OCI-M2 (cell line): ENCODE data around the gene ACAP2.
"Not testable (repeated sequence)": the region's sequence is repeated elsewhere in the genome, so short reads cannot be mapped to it uniquely, and the experiment has no call there.

Experiments
- DNase-seq: peaks from one replicate; lab custom pipeline; 2025; ENCODE audit not compliant: unreplicated experiment; lab: John Stamatoyannopoulos, UW

Gene ACAP2

DNA sequence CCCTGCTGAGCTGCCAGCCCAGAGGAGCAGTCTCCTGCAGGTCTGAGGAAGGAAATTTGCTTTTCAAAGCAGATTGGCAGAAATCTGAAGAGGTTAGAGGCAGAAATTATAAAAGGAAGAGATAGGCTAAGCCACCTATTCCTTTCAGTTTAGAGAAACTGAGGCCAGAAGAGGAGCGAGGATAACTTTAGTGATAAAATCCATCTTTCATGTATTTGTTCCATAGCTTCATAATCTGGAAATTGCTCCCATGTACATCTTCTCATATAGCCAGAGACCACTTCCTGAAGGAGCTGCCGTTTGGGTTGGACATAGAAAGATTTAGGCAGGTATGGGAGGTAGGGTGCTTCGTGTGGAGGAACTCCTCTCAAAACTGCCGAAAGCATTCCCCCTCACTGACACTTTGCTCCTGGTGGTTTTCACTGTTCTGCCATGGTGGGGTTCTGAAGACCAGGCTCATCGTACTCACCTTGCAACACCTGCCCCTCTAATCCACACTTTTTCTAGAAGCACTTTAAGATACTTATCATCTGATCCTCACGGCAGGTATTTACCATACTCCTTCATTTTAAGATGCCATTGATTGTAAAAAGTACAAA lies 670 bp upstream of the ACAP2 start:
- DNase-seq = no peak

DNA sequence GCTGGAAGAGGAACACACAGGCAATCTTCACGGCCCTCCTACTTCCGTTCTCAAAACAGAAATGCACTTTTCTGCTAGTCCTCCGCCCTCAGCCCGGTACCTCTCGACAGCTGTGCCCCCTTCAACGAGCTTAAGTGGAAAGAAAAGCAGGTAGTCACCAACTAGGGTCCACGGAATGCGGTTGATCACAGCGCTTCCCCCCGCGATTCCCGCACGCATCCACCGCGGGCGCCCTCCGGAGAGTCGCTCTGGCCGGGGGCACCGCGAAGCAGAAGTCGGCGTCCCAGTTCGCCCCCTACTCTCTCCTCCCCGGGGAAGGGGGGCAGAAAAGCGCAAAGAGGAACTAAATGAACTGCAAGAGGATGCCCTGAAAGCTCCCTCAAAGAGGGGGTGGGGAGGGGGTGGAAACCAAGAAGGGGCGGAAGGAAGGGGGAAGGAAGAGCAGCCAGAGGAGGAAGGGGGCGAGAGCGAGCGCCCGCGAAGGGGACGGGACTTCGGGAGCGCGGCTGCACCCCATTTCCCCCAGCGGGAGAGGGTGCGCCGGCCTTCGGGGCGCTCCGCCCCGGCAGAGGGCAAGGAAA lies 738 bp downstream of the ACAP2 start:
- DNase-seq = no peak

DNA sequence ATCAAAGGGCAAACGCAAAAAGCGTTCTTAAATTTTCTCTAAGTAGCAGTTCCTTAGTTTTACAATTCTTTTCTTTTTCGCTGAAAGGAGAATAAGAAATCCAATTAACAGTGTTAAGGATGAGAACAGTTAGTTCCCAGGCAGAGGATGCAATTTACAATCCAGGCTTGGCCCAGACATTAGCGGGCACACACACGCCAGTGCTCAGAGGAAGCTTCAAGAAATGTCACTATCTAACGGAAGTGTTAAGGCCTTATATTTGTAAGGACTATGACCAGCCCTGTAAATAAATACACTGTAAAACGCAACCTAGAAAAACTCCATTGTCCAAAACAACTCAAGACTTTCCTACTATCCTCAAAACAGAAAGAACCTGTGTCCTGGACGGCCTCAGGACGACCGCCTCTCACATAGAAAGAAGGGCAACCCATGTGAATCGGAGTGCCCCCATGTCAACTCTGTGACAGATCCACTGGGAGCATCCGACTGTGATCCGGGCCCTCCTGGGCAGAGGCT lies 1.3 kb downstream of the ACAP2 start:
- no peak for DNase-seq

DNA sequence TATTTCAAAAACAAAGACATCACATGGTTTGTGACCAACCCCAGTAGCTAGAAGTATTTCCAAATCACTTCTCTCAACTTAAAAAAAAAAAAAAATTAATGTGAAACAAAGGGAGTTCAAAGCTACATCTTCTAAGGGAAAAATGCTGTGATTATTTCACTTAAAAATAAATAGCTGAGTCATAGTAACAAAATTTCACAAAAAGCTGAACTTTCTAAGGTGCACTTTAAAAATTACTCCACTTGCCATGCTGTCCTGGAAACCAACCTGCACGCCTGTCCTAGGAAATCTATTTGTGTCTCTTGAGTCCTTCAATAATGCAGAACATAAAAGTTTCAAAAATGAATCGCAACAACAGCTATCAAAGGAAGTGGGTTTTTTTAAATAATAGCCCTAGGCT lies 1.8 kb downstream of the ACAP2 start:
- DNase-seq = no peak

DNA sequence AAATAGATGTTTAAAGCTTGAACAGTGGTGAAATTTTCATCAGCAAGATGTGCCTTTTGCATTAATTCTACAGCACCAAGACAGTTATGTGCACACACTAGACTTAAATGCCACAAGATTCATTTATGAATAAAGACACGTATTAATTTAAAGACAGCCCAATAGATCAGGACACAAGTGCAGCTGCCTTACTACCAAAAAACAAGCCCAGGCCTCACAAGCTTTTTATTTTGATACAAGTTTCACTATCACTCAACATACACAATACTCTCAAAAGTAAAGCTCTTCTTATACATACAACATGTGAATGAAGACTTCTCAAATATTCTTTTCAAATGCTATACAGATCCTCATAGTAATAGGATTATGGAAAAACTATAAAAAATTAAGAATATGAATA lies 2.4 kb downstream of the ACAP2 start:
- no peak for DNase-seq

DNA sequence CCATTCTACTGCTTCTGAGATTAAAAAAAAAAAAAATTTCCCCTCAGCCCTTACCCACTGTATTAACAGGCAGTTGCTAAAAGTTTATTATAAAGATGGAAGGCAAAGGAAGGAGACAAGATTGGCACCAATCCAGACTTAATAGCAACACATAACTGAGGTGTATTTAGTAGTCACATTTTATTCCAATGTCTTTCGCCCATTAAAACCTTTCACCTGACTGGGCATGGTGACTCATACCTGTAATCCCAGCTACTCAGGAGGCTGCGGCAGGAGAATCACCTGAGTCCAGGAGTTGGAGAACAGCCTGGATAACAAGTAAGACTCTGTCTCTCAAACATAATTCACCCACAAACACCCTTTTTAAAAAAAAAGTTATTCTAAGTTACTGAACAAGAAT lies 4.4 kb downstream of the ACAP2 start:
- no peak for DNase-seq

DNA sequence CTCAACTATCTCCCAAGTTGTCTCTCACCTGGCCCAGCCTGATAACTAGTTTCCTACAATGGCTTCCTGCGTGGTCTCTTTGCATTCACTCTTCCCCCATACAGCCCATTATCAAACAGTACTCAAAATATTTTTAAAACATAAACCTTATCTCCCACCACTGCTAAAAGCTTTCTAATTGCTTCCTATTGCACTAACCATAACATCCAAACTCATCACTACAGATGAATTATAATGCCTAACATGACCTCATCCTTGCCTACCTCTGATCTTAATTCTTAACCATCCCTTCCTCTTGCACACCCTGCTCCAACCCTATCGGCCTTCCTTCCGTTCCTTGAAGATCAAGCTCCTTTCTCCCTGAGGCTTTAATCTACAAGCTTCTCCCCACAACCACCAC lies 17.0 kb downstream of the ACAP2 start:
- DNase-seq = no peak

DNA sequence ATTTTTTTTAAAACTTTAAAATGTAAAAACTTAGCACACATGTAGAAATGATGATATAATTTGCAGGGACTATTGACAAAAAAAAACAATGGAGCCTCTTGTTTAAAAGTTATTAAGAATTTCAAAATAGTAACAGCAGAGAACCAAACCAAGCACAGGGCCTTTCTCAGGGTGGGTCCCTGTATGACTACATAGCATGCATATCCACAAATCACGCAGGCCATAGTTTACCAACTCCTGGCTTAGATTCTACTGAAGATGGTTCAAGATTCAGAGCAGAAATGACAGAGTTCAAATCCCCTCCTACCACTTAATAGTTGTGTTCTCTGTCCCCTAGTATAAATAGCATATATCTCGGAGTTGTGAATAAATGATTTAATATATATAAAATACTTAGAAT lies 19.0 kb downstream of the ACAP2 start:
- DNase-seq = no peak

DNA sequence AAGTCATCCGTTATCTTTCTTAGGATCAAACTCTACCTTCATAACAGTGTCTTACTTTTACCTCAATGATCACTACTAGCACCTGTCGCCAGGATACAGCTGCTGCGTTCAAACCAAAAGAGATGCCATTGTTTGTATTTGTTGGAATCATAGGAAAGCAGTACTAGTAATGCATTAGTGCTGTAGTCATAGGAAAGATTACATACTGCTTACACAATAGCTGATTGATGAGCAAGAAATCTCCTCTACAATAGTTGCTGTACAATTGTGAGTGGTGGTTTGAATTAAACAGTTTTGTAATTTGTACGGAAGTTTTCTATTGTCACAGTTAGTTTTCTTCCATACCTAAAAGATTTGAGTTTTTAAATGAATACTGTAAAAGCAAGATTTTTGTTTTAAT lies 21.4 kb downstream of the ACAP2 start:
- no peak for DNase-seq

DNA sequence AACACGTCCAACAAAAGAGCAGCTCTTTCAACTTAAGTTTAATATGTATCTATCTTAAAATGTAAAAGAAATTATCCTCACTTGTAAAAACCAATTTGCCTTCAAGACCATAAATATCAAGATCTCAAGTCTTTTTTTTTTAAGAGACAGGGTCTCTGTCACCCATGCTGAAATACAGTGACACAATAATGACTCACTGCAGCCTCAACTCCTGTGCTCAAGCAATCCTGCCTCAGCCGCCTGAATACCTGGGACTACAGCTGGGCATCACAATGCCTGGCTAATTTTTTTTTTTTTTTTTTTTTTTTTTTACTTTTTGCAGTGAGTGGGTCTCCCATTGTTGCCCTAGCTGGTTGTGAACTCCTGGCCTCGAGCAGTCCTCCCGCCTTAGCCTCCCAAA lies 26.0 kb downstream of the ACAP2 start:
- no peak for DNase-seq

DNA sequence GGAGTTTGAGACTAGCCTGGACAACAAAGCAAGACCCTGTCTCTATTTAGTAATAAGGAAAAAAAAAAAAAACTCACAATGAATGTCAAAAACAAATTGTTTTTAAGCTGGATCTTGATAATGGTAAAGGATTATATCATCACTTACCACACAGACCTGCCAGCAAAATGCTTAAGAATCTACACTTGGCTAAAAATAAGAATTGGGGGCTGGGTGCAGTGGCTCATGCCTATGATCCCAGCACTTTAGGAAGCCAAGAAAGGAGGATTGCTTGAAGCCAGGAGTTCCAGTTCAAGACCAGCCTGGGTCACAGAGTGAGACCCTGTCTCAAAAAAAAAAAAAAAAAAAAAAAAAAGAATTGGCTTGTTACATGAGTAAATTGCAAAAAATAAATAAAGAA lies 31.0 kb downstream of the ACAP2 start:
- no peak for DNase-seq

DNA sequence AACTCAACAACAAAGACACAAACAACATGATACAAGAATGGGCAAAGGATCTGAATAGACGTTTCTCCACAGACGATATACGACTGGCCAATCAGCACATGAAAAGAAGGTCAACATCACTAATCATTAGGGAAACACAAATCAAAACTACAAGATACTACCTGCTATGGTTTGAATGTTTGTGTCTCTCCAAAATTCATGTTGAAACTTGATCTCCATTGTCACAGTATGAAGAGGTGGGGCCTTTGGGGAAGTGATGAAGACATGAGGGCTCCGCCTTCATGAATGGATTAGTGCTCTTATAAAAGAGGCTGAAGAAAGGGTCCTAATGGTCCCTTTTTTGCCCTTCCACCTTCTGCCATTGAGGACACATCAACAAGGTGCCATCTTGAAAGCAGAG lies 32.3 kb downstream of the ACAP2 start:
- DNase-seq = no peak

DNA sequence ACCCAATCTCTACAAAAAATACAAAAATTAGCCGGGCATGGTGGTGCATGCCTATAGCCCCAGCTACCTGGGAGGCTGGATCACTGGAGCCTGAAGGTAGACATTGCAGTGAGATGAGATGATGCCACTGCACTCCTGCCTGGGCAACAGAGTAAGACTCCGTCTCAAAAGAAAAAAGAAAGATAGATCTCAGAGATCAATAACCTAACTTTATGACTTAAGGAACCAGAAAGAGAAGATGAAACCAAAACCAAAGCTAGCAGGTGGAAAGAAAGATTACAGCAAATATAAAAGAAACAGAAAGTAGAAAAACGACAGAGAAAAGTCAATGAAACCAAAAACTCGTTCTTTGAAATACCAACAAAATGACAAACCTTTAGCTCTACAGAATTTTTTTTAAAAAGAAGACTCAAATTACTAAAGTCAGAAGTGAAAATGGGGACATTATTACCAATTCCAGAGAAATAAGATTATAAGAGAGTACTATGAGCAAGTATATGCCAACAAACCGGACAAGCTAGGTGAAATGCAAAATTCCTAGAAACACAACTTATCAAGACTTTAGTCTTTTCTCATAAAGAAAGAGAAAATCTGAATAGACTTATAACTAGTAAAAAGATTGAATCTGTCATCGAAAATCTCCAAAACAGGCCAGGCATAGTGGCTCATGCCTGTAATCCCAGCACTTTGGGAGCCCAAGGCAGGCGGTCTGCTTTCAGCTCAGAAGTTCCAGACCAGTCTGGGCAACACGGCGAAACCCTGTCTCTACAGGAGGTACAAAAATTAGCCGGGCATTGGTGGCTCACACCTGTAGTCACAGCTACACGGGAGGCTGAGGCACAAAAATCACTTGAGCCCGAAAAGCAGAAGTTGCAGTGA lies 35.0 kb downstream of the ACAP2 start:
- DNase-seq = no peak

DNA sequence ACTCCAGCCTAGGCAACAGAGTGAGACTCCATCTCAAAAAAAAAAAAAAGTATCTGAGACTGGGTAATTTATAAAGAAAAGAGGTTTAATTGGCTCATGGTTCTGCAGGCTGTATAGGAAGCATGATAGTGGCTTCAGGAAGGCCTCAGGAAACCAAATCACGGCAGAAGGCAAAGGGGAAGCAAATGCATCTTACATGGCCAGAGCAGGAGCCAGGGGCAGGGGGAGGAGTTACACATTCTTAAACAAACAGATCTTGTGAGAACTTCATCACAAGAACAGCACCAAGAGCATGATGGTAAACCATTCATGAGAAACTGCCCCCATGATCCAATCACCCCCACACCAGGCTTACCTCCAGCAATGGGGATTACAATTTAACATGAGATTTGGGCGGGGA lies 37.2 kb downstream of the ACAP2 start:
- no peak for DNase-seq

DNA sequence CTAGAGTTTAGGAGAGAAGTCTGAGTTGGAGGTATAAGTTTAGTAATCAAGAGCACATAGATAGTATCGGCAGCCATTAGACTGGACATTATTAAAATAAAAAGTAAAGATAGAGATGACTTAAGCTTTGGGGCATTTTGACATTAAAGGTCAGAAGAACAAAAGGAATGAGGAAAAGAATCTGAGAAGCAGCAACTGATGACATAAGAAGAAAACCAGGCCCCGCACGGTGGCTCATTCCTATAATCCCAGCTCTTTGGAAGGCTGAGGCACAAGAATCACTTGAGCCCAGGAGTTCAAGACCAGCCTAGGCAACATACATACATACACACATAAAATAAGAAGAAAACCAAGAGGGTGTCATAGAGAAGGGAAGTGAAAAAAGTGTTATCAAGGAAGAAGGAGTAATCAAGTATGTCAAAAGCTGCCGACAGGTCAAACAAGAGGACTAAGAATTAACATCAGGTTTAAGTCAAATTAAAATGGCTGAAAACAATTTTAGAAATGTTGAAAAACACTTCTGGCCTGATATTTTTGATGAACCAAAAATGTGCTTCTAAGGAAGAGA lies 38.9 kb downstream of the ACAP2 start:
- no peak for DNase-seq

DNA sequence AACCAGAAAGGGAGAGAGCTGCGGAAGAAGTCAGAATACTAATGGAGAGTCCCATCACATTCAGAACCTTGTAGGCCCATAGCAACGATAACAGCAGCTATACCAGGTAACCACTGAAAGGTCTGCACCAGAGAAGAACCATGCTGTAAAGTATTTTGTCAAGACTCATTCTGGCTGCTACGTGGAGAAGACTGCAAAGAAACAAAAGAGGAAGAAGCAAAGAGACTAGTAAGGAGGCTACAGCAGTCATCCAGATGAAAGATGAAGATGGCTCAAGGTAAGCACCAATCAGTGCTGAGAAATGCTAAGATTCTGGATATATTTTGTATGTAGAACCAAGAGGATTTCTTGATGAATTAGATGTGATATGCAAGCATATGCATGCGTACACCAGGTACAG lies 39.6 kb downstream of the ACAP2 start:
- DNase-seq = no peak

DNA sequence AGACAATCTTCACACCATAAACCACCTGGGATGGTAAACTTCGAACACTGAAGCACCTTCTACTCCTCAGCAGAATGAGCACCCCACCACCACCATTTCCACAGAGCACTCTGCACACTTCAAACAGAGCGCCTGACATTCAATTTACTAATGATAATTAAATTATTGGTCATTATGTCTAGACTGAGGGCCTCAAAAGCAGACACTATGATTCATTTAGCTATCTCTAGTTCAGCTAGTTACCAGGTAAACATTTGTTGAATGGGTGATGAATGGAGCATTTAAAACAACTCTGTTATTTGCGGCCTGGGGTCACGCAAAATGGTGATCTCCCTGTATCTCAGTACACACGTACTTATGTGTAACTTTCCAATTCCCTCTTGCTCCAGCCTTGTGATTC lies 40.9 kb downstream of the ACAP2 start:
- DNase-seq = no peak

DNA sequence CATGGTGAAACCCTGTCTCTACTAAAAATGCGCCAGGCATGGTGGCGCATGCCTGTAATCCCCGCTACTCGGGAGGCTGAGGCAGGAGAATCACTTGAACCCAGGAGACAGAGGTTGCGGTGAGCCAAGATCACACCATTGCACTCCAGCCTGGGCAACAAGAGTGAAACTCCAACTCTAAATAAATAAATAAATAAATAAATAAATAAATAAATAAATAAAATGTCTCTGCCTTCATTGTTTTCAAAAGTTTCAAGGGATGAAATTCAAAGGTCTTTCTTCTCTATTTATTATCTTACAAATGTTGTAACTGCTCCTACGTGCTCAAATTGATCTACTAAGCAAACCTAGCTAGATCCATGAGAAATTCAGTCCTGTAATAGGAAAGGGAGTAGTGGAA lies 44.4 kb downstream of the ACAP2 start:
- not testable (repeated sequence) for DNase-seq

DNA sequence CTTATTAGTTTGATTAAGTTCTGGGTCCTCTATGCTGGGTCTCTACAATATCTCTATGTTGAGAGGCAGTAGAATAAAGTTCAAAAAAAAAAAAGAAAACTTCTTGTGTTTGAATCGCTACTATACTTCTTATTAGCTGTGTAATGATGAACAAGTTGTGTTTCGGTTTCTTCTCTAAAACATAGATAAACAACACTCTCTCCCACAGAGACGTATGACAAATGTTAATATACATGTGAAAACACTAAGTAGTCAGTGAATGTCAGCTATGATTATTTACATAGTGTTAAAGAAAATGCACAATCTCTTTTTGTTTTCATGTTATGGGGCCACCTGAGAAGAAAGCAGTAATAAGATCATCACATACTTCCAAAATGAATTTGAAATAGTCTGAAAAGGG lies 45.3 kb downstream of the ACAP2 start:
- DNase-seq = no peak

DNA sequence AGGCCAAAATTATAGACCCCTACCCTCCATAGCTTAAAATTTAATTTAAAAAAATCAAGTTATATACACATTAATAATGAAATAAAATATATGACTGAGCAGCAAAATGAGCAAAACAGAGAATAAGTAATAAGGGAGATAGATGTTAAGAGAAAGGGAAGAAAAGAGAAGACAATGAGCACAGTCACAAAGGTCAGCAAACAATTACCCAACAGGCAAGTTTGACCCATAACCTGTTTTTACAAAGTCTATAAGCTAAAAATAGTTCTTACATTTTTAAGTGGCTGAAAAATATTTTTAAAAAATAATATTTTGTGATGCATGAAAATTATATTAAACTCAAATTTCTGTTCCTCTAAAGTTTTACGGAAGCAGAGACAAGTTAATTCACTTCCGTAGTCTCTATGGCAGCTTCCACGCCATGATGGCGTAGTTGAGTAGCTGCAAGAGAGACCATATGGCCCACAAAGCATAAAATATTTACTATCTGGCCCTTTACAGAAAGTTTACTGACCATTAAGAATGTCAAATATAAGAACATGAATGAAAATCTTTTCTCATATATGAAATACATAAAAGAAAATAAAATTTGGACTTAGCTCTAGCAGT lies 47.5 kb downstream of the ACAP2 start:
- no peak for DNase-seq

DNA sequence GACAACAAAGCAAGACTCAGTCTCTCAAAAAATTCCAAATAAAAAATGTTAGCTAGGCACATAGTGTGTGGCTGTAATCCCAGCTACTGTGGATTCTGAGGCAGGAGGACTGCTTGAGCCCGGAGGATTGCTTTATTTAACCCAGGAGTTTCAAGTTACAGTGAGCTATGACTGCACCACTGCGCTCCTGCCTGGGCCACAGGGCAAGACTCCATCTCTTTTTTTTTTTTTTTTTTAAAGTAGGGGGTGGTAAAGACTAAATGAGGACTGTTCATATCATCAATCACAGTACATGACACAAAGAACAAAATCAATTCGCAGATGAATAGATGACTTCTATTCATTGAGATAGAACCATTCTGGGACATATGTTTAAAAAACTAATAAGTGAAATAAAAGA lies 48.1 kb downstream of the ACAP2 start:
- DNase-seq = no peak

DNA sequence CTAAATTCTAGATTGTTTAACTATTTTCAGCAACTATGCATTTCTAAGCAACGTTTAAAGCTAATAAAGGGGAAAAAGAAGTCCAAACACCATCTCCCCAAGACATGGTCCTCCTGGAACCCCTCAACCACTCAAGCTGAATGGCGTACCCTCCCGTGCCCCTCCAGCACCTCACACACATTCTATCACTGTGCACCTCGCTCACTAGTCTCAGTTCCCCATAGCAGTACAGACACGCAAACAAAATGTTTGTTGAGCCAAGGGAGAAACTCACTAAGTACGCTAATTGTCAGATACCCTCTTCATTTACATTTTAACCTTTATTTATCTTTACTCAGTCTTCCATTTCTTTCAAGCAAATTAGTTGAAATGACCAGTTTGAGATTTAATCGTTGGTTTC lies 48.8 kb downstream of the ACAP2 start:
- DNase-seq = no peak
